GM12878 (cell line): ENCODE measurements around the gene TTC39B. TPM values are rescaled to one million over a fixed set of nuclear protein-coding genes. Genes with fewer than 3 reads are reported as not detected.

Source experiments
- ATAC-seq: fragments of 200-7000 bp; cut with Tn5 transposase; 3 replicates; pipeline ENCODE4 v1.9.1; 2020; ENCODE audit warnings: mild to moderate bottlenecking, moderate library complexity
- BruUV-seq: library from RNA; stranded (reverse); fragments of 400-500 nt; replicated peaks from 2 replicates; lab custom pipeline; 2021; lab: Mats Ljungman, UMichigan
- CTCF ChIA-PET: fragments of 300-600 bp; sonication (Branson Sonifier 250); formaldehyde crosslinking; extraction: SDS; loops from one replicate; lab custom pipeline; 2021; ENCODE audit warnings: inconsistent platforms; lab: Yijun Ruan, JAX
- POLR2A ChIA-PET: fragments of 350-600 bp; formaldehyde crosslinking; extraction: SDS; loops from one replicate; lab custom pipeline; 2021; ENCODE audit warnings: inconsistent platforms; lab: Charles Lee
- RAD21 ChIA-PET: fragments of 300-600 bp; sonication (Branson Sonifier 250); formaldehyde crosslinking; loops from one replicate; lab custom pipeline; 2023; ENCODE audit warnings: antibody characterized with exemption; ENCODE audit not compliant: unreplicated experiment; lab: Charles Lee
- SMC1A ChIA-PET: fragments of 300-600 bp; sonication (Branson Sonifier 250); formaldehyde crosslinking; loops from one replicate; lab custom pipeline; 2023; ENCODE audit not compliant: unreplicated experiment, uncharacterized antibody; lab: Charles Lee
- DNase-seq: peaks from one replicate; pipeline ENCODE4 v3.0.0-alpha.2; 2011; ENCODE audit warnings: low read depth, low spot score
- FAIRE-seq: peaks from 3 replicates; lab custom pipeline; 2011; peaks lifted over from hg19 to GRCh38; lab: Jason Lieb, UNC
- H2AFZ ChIP-seq: 2 replicates; pipeline ENCODE4 v1.6.0; 2011; ENCODE audit warnings: low read depth, low read length, control low read depth; ENCODE audit not compliant: control insufficient read depth
- H3K27ac ChIP-seq: 2 replicates; pipeline ENCODE4 v1.5.1; 2011; ENCODE audit warnings: control low read depth; ENCODE audit not compliant: control insufficient read depth, insufficient read depth
- H3K27me3 ChIP-seq, 2 experiments: replicated peaks in 1 of 2; 2 replicates each; pipeline versions ENCODE4 v1.6.0 to v1.6.1; 2011; ENCODE audit warnings: low read length in 1 of 2; ENCODE audit not compliant: control insufficient read depth in 2 of 2, insufficient read depth in 2 of 2
- H3K36me3 ChIP-seq, 2 experiments: 2 replicates each; pipeline ENCODE4 v1.5.1; 2011; ENCODE audit warnings: low read length in 1 of 2; ENCODE audit not compliant: control insufficient read depth in 2 of 2, insufficient read depth in 2 of 2
- H3K4me1 ChIP-seq: 2 replicates; pipeline ENCODE4 v1.6.1; 2011; ENCODE audit warnings: mild to moderate bottlenecking, low read length, moderate library complexity, mixed read lengths; ENCODE audit not compliant: control insufficient read depth, insufficient read depth
- H3K4me2 ChIP-seq: 2 replicates; pipeline ENCODE4 v1.6.0; 2011; ENCODE audit warnings: control low read depth; ENCODE audit not compliant: control insufficient read depth, insufficient read depth
- H3K4me3 ChIP-seq: fragments of 200-600 bp; sonication (generic); 2 replicates; pipeline ENCODE4 v1.5.1; 2016
- H3K79me2 ChIP-seq: 2 replicates; pipeline ENCODE4 v1.6.0; 2011; ENCODE audit warnings: low read length; ENCODE audit not compliant: control insufficient read depth, insufficient read depth
- H3K9ac ChIP-seq: 2 replicates; pipeline ENCODE4 v1.8.0; 2011; ENCODE audit warnings: low read length, control low read depth, mixed read lengths; ENCODE audit not compliant: control insufficient read depth, insufficient read depth
- H3K9me3 ChIP-seq: replicated peaks from 3 replicates; pipeline ENCODE4 v1.5.1; 2011; ENCODE audit warnings: mild to moderate bottlenecking, low read length; ENCODE audit not compliant: control insufficient read depth, insufficient read depth
- H4K20me1 ChIP-seq: 2 replicates; pipeline ENCODE4 v1.6.0; 2011; ENCODE audit not compliant: control insufficient read depth, insufficient read depth
- ATF7 ChIP-seq: fragments of 450-650 bp; IDR thresholded peaks from 2 replicates; pipeline ENCODE4 v1.6.1; 2016; ENCODE audit warnings: low read depth, mild to moderate bottlenecking
- CHD4 ChIP-seq: fragments of 200-600 bp; sonication (generic); IDR thresholded peaks from 2 replicates; pipeline ENCODE4 v1.6.1; 2016; ENCODE audit warnings: mild to moderate bottlenecking
- GABPA ChIP-seq: IDR thresholded peaks from 2 replicates; pipeline ENCODE4 v1.6.1; 2014; ENCODE audit warnings: antibody characterized with exemption, low read depth, mild to moderate bottlenecking, inconsistent platforms
- HDAC6 ChIP-seq: fragments of 200-600 bp; sonication (generic); IDR thresholded peaks from one replicate; pipeline ENCODE4 v1.8.0; 2017; ENCODE audit warnings: antibody characterized with exemption; ENCODE audit not compliant: unreplicated experiment
- IKZF1 ChIP-seq: fragments of 450-650 bp; conservative IDR thresholded peaks from 2 replicates; pipeline ENCODE4 v1.6.1; 2017; ENCODE audit warnings: antibody characterized with exemption, mild to moderate bottlenecking
- LARP7 ChIP-seq: fragments of 450-650 bp; IDR thresholded peaks from 2 replicates; pipeline ENCODE4 v1.6.1; 2017; ENCODE audit warnings: mild to moderate bottlenecking
- MEF2B ChIP-seq: fragments of 450-650 bp; IDR thresholded peaks from 2 replicates; pipeline ENCODE4 v1.6.1; 2018; ENCODE audit warnings: mild to moderate bottlenecking, moderate library complexity; ENCODE audit not compliant: partially characterized antibody, poor library complexity, severe bottlenecking
- NBN ChIP-seq: fragments of 450-650 bp; IDR thresholded peaks from 2 replicates; pipeline ENCODE4 v1.6.1; 2016
- NR2C1 ChIP-seq: fragments of 450-650 bp; IDR thresholded peaks from 2 replicates; pipeline ENCODE4 v1.6.1; 2017; ENCODE audit warnings: antibody characterized with exemption, mild to moderate bottlenecking, moderate library complexity
- POLR2AphosphoS2 ChIP-seq: IDR thresholded peaks from 2 replicates; pipeline ENCODE4 v1.6.1; 2011; ENCODE audit warnings: low read depth, mild to moderate bottlenecking, low read length, improper control_type of control experiment, moderate library complexity
- SREBF1 ChIP-seq: IDR thresholded peaks from 2 replicates; pipeline ENCODE4 v1.6.1; 2012; ENCODE audit warnings: mild to moderate bottlenecking, low read length
- SRF ChIP-seq, 2 experiments: IDR thresholded peaks; 2 replicates each; pipeline ENCODE4 v1.6.1; 2011; ENCODE audit warnings: low read depth in 2 of 2, low read length in 2 of 2, mild to moderate bottlenecking in 1 of 2, moderate library complexity in 1 of 2
- in situ Hi-C: fragments of 300-500 bp; cut with MboI; formaldehyde crosslinking; loops from 9 replicates; pipeline ENCODE4 v1.14.3; 2018; ENCODE audit warnings: mixed read lengths
- intact Hi-C: fragments of 100-400 bp; cut with micrococcal nuclease; formaldehyde crosslinking; loops from one replicate; pipeline ENCODE4 v1.14.2; 2022; ENCODE audit not compliant: unreplicated experiment
- polyA plus RNA-seq, 11 experiments: library from polyadenylated mRNA; depleted of rRNA in 4 of 11; unstranded in 6 of 11; stranded (reverse) in 5 of 11; fragments of >200 nt; fragmentation: Nextera tagmentation in 4 of 11; fragmentation: Illumina TruSeq in 1 of 11; extraction: Ambion mirVana in 4 of 11; extraction: Trizol in 1 of 11; gene quantifications; 1 replicate in 1 of 11; 2 replicates in 10 of 11; pipeline versions ENCODE4 v1.2.1 to v1.2.3, GENCODE V29; 2011 to 2016; ENCODE audit warnings: inconsistent platforms in 2 of 11, missing spikeins in 2 of 11, low read depth in 1 of 11
- total RNA-seq, 4 experiments: library from RNA; depleted of rRNA in 3 of 4; stranded (reverse); fragments of >200 nt in 3 of 4; fragmentation: Illumina TruSeq in 1 of 4; extraction: Trizol in 1 of 4; gene quantifications; 2 replicates each; pipeline versions ENCODE4 v1.2.1 to v1.2.3, GENCODE V29; 2013 to 2021
- TF ChIP-seq, protein P1 (sequence below): fragments of 450-650 bp; conservative IDR thresholded peaks from 2 replicates; pipeline ENCODE4 v1.6.1; 2017; ENCODE audit warnings: mild to moderate bottlenecking, moderate library complexity
- TF ChIP-seq, protein P2 (sequence below): fragments of 450-650 bp; IDR thresholded peaks from 2 replicates; pipeline ENCODE4 v1.6.1; 2017; ENCODE audit warnings: mild to moderate bottlenecking
- TF ChIP-seq, protein P3 (sequence below): IDR thresholded peaks from 2 replicates; pipeline ENCODE4 v1.6.1; 2012; ENCODE audit warnings: low read length, inconsistent platforms

Gene TTC39B
- total and polyA plus RNA-seq, 10 of the 15 experiments (the other 5 are each of a cell fraction or from before 2014, with no cell fraction given) = 0.68 to 2.5 (median 1.5) TPM

DNA sequence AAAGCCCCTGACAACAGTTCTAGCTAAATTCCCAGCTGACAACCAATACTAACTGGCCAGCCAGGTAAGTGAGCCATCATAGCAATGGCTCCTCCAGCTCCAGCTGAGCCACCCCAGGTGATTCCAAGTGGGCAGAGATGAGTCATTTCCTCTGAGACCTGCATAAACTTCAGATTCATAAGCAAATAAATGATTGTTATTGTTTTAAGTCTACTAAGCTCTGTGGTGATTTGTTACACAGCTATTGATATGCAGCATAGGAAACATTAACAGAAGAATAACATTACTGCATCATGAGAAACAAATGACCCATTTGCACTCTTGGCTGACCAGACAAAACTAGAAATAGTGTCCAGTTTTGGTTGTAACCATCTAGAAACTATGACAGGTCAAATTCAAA, 60.3 kb downstream of the TTC39B start:
- Histone ChIP-seq H4K20me1 (no peaks in the 10 kb centered on the region), H3K4me1 (no peaks in the 10 kb centered on the region), H3K4me2 (no peak overlapping the region), H3K27ac (no peak overlapping the region), H3K9me3 (no peaks in the 10 kb centered on the region), H3K4me3 (no peak overlapping the region), H2AFZ (no peak overlapping the region), H3K79me2 (no peaks in the 10 kb centered on the region), H3K36me3 (no peaks in the 10 kb centered on the region), H3K9ac (no peak overlapping the region), H3K27me3 (no peaks in the 10 kb centered on the region)
- DNase-seq (no peak), FAIRE-seq (no peak), ATAC-seq (no peak)
- TF ChIP-seq, protein P1, sequence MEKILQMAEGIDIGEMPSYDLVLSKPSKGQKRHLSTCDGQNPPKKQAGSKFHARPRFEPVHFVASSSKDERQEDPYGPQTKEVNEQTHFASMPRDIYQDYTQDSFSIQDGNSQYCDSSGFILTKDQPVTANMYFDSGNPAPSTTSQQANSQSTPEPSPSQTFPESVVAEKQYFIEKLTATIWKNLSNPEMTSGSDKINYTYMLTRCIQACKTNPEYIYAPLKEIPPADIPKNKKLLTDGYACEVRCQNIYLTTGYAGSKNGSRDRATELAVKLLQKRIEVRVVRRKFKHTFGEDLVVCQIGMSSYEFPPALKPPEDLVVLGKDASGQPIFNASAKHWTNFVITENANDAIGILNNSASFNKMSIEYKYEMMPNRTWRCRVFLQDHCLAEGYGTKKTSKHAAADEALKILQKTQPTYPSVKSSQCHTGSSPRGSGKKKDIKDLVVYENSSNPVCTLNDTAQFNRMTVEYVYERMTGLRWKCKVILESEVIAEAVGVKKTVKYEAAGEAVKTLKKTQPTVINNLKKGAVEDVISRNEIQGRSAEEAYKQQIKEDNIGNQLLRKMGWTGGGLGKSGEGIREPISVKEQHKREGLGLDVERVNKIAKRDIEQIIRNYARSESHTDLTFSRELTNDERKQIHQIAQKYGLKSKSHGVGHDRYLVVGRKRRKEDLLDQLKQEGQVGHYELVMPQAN = no peak
- TF ChIP-seq ATF7 = no peak
- no peak for TF ChIP-seq SREBF1
- TF ChIP-seq, protein P2, sequence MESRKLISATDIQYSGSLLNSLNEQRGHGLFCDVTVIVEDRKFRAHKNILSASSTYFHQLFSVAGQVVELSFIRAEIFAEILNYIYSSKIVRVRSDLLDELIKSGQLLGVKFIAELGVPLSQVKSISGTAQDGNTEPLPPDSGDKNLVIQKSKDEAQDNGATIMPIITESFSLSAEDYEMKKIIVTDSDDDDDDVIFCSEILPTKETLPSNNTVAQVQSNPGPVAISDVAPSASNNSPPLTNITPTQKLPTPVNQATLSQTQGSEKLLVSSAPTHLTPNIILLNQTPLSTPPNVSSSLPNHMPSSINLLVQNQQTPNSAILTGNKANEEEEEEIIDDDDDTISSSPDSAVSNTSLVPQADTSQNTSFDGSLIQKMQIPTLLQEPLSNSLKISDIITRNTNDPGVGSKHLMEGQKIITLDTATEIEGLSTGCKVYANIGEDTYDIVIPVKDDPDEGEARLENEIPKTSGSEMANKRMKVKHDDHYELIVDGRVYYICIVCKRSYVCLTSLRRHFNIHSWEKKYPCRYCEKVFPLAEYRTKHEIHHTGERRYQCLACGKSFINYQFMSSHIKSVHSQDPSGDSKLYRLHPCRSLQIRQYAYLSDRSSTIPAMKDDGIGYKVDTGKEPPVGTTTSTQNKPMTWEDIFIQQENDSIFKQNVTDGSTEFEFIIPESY = no peak
- no peak for TF ChIP-seq GABPA
- TF ChIP-seq LARP7 = no peak
- no peak for TF ChIP-seq NBN
- no peak for TF ChIP-seq HDAC6
- TF ChIP-seq, protein P3, sequence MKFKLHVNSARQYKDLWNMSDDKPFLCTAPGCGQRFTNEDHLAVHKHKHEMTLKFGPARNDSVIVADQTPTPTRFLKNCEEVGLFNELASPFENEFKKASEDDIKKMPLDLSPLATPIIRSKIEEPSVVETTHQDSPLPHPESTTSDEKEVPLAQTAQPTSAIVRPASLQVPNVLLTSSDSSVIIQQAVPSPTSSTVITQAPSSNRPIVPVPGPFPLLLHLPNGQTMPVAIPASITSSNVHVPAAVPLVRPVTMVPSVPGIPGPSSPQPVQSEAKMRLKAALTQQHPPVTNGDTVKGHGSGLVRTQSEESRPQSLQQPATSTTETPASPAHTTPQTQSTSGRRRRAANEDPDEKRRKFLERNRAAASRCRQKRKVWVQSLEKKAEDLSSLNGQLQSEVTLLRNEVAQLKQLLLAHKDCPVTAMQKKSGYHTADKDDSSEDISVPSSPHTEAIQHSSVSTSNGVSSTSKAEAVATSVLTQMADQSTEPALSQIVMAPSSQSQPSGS = no peak
- TF ChIP-seq IKZF1 = no peak
- no peak for TF ChIP-seq POLR2AphosphoS2
- no peak for TF ChIP-seq CHD4
- TF ChIP-seq MEF2B = no peak
- no peak for TF ChIP-seq NR2C1
- TF ChIP-seq SRF (IDR thresholded peaks at IDR 0.05; ENCODE audit: low read depth in 2 of 2, low read length in 2 of 2) = no peak
- ChIA-PET CTCF (interaction anchor here (1.2 kb wide), 1 partner anchor 34 kb away, joined by 3 read pairs; no protein-coding TSS in a partner anchor), SMC1A (interaction anchor here (1.2 kb wide), 1 partner anchor 15 kb away, joined by 3 read pairs; no protein-coding TSS in a partner anchor), POLR2A (no interaction called here), RAD21 (no interaction called here)
- intact Hi-C loops = no loop called here
- in situ Hi-C loops = no loop called here
- BruUV-seq = no TSS peak
